GM12878 (cell line): ENCODE measurements around the gene STON1.

Experiments
- ESRRA ChIP-seq: IDR thresholded peaks from 2 replicates; pipeline ENCODE4 v1.6.1; 2012; ENCODE audit warnings: mild to moderate bottlenecking, low read length, improper control_type of control experiment
- HDAC2 ChIP-seq: fragments of 200-600 bp; sonication (generic); IDR thresholded peaks from 2 replicates; pipeline ENCODE4 v1.6.1; 2017
- NFYB ChIP-seq: IDR thresholded peaks from 2 replicates; pipeline ENCODE4 v1.6.1; 2011; ENCODE audit warnings: low read depth, mild to moderate bottlenecking, low read length, improper control_type of control experiment, moderate library complexity; ENCODE audit not compliant: insufficient read depth
- NR2C2 ChIP-seq: IDR thresholded peaks from 2 replicates; pipeline ENCODE4 v1.6.1; 2011; ENCODE audit warnings: borderline replicate concordance, low read depth; ENCODE audit not compliant: control insufficient read depth, insufficient read length
- NRF1 ChIP-seq: conservative IDR thresholded peaks from 2 replicates; pipeline ENCODE4 v1.6.1; 2011; ENCODE audit warnings: mild to moderate bottlenecking, low read depth, low read length, improper control_type of control experiment
- POLR2AphosphoS5 ChIP-seq: IDR thresholded peaks from 2 replicates; pipeline ENCODE4 v1.6.1; 2011; ENCODE audit warnings: mild to moderate bottlenecking, low read length, inconsistent platforms
- RAD21 ChIP-seq: IDR thresholded peaks from 2 replicates; pipeline ENCODE4 v1.6.1; 2011; ENCODE audit warnings: mild to moderate bottlenecking, low read depth, low read length, moderate library complexity; ENCODE audit not compliant: insufficient read depth
- TAF1 ChIP-seq: IDR thresholded peaks from 2 replicates; pipeline ENCODE4 v1.6.1; 2011; ENCODE audit warnings: mild to moderate bottlenecking, low read depth, low read length, borderline replicate concordance
- TF ChIP-seq, protein P1 (sequence below), 3 experiments: IDR thresholded peaks in 2 of 3; conservative IDR thresholded peaks in 1 of 3; 2 replicates each; pipeline ENCODE4 v1.5.1; 2011; ENCODE audit warnings: low read depth in 3 of 3, low read length in 3 of 3, mild to moderate bottlenecking in 3 of 3, control low read depth in 2 of 3, moderate library complexity in 2 of 3, inconsistent platforms in 1 of 3, mixed read lengths in 1 of 3; ENCODE audit not compliant: control insufficient read depth in 2 of 3, insufficient read depth in 1 of 3; ENCODE audit errors: extremely low read depth in 1 of 3
- TF ChIP-seq, protein P2 (sequence below): fragments of 450-650 bp; IDR thresholded peaks from 2 replicates; pipeline ENCODE4 v1.6.1; 2017; ENCODE audit warnings: mild to moderate bottlenecking

DNA sequence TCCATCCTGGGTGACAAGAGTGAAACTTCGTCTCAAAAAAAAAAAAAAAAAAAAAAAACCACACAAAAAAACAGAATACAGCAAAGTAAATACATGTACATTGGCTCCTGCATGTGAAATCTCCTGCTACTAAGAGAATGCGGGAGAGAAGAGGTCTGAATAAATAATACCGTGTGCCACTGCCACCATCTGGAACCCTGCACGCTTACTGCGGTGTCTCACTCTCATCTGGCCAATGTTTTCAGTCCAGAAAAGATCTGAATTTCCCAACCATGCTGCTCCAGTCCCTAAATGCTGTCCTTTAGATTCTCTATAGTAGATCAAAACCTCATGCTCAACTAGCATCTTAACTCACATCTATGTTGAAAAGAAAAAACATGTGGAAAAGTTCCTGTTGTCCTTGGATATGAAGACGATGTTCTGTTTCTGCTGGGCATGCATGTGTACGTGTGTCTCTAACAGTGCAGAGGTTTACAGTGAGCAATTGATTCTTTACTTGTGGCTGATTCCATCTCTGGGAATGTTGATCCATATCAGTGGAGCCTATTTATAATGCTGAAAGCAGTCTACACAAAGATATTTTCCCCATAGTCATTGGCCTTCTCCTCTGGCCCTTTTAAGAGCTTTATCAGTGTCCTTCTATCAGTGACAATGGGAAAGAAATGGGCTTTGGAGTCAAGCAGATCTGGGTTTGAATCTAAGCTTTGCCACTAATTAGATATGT lies 11.9 kb downstream of the STON1 start:
- TF ChIP-seq ESRRA, result no peak
- TF ChIP-seq NFYB, result no peak
- no peak for TF ChIP-seq RAD21
- no peak for TF ChIP-seq POLR2AphosphoS5
- TF ChIP-seq, protein P1, sequence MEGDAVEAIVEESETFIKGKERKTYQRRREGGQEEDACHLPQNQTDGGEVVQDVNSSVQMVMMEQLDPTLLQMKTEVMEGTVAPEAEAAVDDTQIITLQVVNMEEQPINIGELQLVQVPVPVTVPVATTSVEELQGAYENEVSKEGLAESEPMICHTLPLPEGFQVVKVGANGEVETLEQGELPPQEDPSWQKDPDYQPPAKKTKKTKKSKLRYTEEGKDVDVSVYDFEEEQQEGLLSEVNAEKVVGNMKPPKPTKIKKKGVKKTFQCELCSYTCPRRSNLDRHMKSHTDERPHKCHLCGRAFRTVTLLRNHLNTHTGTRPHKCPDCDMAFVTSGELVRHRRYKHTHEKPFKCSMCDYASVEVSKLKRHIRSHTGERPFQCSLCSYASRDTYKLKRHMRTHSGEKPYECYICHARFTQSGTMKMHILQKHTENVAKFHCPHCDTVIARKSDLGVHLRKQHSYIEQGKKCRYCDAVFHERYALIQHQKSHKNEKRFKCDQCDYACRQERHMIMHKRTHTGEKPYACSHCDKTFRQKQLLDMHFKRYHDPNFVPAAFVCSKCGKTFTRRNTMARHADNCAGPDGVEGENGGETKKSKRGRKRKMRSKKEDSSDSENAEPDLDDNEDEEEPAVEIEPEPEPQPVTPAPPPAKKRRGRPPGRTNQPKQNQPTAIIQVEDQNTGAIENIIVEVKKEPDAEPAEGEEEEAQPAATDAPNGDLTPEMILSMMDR (IDR thresholded peaks at IDR 0.05 in 2 of 3, conservative IDR thresholded peaks at IDR 0.05 in 1 of 3; ENCODE audit: control insufficient read depth in 2 of 3, extremely low read depth in 1 of 3, insufficient read depth in 1 of 3, low read depth in 3 of 3, low read length in 3 of 3), result no peak
- no peak for TF ChIP-seq NR2C2
- TF ChIP-seq HDAC2, result no peak
- TF ChIP-seq TAF1, result no peak
- no peak for TF ChIP-seq NRF1
- TF ChIP-seq, protein P2, sequence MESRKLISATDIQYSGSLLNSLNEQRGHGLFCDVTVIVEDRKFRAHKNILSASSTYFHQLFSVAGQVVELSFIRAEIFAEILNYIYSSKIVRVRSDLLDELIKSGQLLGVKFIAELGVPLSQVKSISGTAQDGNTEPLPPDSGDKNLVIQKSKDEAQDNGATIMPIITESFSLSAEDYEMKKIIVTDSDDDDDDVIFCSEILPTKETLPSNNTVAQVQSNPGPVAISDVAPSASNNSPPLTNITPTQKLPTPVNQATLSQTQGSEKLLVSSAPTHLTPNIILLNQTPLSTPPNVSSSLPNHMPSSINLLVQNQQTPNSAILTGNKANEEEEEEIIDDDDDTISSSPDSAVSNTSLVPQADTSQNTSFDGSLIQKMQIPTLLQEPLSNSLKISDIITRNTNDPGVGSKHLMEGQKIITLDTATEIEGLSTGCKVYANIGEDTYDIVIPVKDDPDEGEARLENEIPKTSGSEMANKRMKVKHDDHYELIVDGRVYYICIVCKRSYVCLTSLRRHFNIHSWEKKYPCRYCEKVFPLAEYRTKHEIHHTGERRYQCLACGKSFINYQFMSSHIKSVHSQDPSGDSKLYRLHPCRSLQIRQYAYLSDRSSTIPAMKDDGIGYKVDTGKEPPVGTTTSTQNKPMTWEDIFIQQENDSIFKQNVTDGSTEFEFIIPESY, result no peak
